Muscle of back (tissue), 11 donors: ENCODE results near the gene CLIC2. TPM values are rescaled to one million over a fixed set of nuclear protein-coding genes. Genes with fewer than 3 reads are reported as not detected.
A peak's percentile ranks its signal among the peaks of the same experiment; 100 is the strongest.

Source experiments
- DNase-seq, 3 donors: peaks; one replicate each; pipeline versions ENCODE4 v3.0.0 to v3.0.0-alpha.2; 2013
- polyA plus RNA-seq, 10 donors: library from polyadenylated mRNA; unstranded; fragments of 120-200 nt; gene quantifications; one replicate each; pipeline ENCODE4 v1.2.1, GENCODE V29; 2013; ENCODE audit not compliant: insufficient read length in 10 of 10

Gene CLIC2
- polyA plus RNA-seq, 10 donors, result 2.6 to 6.6 (median 4.2) TPM

- peak; percentile 20 to 61 (median 22) for DNase-seq
Measured at GRCh38 chrX:155263854-155264628, 70.4 kb downstream of the CLIC2 start, which contains the start of gene RAB39B. Gene RAB39B, minus strand, starts transcription at chrX:155264491. Its CDS starts 203 bp downstream, at chrX:155264288.

GRCh38 chrX:155262970-155263754 is 71.3 kb downstream of the CLIC2 start:
- peak in 1 of 3 donors; percentile 0 for DNase-seq

GRCh38 chrX:155259752-155260151 is 74.7 kb downstream of the CLIC2 start:
- no peak for DNase-seq

GRCh38 chrX:155251391-155251790 is 83.0 kb downstream of the CLIC2 start:
- DNase-seq, result no peak

- DNase-seq, result no peak
Measured at GRCh38 chrX:155247497-155247896, 86.9 kb downstream of the CLIC2 start.

GRCh38 chrX:155246748-155247147 is 87.7 kb downstream of the CLIC2 start:
- no peak for DNase-seq

GRCh38 chrX:155242300-155242699 is 92.1 kb downstream of the CLIC2 start:
- no peak for DNase-seq

GRCh38 chrX:155237719-155238118 is 96.7 kb downstream of the CLIC2 start:
- DNase-seq, result no peak

GRCh38 chrX:155235891-155236290 is 98.5 kb downstream of the CLIC2 start:
- no peak for DNase-seq

- no peak for DNase-seq
Measured at GRCh38 chrX:155231163-155231562, 103.3 kb downstream of the CLIC2 start.

Other genes with a start within 250 kb of the CLIC2 start
- 10 to 100 TPM; 56.6 to 77.3 (median 69.1) TPM for gene VBP1, start 118.2 kb downstream of the CLIC2 start, polyA plus RNA-seq
- gene RAB39B, start 70.1 kb downstream of the CLIC2 start, polyA plus RNA-seq, result under 1 TPM; 0.28 to 0.67 (median 0.51) TPM
- gene F8A2, start 47.5 kb upstream of the CLIC2 start, polyA plus RNA-seq, result not detected
- 1 to 10 TPM in 9 of 10 donors, under 1 TPM in 1; 0.28 to 8.5 (median 5.0) TPM for gene F8A3, start 124.0 kb upstream of the CLIC2 start, polyA plus RNA-seq